Activated naive CD4-positive, alpha-beta T cell treated with Interleukin-2 at 50 U/mL for 16 hours (primary cell): ENCODE data around the gene LRRC26.
A peak's percentile ranks its signal among the peaks of the same experiment; 100 is the strongest.

Source experiments
- DNase-seq: peaks from one replicate; pipeline ENCODE4 v3.0.0-alpha.2; 2020

LRRC26 gene

DNA sequence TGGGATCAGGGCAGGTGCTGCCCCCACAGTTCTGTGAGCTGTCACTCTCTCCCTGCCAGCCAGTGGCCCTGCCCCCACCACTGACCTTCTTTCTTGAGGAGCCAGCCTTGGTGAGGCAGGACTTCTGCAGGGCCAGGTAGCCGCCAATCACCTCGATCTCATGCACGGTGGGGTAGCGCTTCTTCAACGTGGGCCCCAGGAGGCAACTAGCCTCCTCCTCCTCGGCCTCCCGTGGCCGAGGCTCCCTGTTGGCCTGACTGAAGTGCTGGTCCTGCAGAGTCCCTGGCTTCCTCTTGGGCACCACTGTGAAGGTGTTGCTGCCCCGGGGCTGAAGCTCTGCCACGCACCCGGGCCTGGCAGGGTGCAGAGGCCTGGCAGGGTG, 29.0 kb upstream of the LRRC26 start:
- no peak for DNase-seq

DNA sequence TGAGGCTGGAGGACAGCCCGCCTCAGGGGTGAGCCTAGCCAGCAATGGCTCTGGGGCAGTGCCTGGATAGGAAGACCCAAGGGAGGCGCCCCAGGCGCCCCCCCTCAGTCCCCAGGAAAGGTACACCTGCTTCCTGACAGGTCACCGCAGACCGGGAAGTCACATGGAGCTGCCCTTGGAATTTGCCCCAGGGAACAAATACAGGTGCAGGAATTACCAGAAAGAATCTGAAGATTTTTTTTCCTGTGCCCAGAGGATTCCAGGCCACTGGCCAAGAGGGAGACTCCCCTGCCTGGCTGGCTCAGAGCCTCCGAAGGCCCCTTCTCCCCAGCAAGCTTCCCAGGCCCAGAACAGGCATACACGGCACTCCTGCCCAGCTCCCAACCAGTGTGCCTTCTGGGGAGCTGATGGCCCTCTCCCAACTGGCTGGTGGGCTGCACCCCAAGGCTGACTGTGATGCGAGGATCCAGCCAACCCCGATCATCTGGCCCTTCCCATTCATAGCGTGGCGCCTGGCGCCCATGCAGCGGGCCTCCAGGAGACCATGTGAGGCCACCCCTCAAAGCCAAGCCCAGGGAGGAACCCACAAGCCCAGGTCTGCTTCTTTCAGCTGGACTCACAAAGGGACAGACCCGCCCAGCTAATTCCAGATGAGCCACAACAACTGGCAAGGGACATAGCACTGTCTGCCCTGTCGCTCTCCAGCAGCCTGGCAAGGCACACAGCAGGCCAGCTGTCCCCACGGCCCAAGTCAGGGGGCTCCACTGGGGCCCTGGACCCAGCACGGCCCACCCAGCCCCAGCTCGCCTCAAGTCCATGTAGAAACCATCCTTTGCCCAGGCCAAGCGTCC, 28.4 kb upstream of the LRRC26 start:
- no peak for DNase-seq

DNA sequence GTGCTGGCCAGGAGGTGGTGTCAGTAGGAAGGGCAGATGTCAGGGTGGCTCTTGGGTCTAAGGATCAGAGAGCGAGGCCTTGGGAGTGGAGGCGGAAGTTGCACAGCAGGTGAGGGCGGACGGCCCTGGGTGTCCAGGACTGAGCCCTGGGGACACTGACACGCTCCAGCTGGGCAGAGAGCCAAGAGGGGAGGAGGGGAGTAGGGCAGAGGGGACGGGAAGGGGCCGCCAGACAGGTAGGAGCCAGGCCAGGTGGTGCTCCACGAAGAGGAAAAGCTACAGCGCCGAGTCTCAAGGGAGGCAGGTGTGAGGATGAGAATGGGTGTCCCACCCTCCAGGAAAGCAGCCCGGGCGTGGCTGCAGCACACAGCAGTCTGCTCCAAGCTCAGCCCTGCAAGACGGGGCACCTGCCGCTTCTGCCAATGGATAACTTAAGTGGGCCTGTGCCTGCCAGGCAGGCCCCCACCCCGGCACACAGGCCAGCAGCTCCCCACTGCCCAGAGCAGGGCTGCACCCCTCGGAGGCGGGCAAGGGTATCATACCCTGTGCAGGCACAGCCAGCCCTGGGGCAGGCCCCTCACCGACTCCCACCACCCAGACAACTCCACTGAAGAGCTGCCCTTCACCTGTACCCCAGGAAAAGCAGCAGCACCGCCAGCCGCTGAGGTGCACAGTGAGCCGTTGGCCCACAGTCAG, 25.8 kb upstream of the LRRC26 start:
- no peak for DNase-seq

DNA sequence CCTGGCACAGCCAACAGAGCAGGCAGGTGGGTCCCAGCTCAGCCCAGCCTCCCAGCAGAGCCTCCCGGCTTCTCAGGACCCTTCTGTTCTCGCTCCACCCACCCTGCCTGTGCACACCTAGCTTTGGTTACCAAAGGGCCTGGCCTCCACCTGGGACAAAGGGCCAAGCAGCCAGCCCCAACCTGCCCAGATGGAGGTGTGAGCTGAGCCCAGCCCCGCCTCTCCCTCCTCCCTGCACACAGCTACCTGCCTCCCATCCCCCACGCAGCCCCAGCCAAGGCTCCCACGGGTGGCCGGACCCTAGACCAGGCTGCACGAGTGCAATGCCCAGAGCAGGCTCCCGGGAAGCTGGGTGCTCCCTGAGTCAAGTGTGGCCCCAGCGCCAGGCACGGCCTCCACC, 25.1 kb upstream of the LRRC26 start:
- no peak for DNase-seq

DNA sequence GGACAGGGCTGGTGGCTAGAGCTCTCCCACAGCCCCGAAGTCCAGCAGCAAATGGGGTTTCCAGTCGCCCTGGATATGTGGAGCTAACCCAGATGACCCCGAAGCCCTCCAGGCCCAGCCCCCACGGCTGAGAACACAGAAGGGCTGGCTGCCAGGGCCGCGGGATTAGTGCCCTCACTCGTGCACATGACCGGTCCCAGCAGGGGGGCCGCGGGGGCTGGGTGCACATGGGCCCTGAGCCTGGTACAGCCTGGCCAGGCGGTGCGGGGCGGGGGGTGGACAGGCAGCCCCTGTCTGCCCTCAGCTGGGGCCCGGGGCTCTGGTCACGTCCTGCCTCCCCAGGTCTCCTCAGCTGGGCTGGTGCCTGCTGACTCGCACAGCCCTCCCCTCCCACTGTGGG, 24.5 kb upstream of the LRRC26 start:
- no peak for DNase-seq

DNA sequence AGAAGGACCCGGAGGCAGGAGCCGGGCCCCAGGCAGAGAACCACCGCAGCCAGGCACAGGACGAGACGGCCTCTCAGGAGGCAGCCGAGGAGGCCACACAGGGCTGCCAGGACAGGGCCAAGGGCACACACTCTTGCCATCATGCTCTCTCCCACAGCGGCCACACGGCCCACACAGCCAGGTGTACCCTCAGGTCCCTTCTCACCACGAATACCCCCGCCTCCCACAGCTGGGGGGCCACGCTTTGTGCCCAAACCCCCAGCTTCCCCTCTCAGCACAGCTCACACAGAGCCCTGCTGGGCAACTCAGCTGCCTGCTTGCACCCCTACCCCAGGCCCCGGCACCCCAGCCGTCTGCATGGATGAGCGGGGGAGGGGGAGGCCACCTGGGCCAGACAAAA, 23.9 kb upstream of the LRRC26 start:
- no peak for DNase-seq

DNA sequence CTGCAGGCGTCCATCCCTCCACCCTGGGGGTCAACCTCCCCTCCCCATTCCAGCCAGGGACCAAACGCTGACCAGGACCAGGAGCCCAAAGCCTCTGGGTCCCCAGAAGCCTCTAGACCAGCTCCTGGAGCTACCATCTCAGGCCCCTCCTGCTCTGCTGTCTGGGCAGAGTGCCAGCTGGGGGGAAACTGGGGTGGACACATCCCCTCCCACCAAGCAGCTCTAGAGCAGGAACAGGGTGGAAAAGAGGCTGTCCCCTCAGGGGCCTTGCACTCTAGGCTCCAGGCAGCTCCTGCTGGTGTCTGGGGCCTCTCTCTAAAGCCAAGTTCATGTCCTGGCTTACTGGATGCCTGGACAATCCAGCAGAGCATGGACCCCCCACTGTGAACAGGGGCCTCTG, 23.0 kb upstream of the LRRC26 start:
- DNase-seq, result no peak

DNA sequence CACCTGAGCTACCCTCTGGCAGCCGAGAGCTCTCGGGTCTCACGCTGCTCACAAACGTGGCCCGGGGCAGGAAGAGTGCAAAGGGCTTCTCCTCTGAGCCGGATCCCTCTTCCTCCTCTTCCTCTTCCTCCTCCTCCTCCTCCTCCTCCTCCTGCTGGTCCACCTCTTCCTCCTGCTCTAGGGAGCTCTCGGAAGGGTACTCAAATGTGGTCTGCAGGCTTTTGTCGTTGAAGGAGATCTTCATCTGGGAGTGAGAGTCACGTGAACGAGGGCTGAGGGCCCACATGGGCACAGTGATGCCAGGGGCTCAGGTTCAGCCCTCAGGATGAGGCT, 22.6 kb upstream of the LRRC26 start:
- DNase-seq, result no peak

DNA sequence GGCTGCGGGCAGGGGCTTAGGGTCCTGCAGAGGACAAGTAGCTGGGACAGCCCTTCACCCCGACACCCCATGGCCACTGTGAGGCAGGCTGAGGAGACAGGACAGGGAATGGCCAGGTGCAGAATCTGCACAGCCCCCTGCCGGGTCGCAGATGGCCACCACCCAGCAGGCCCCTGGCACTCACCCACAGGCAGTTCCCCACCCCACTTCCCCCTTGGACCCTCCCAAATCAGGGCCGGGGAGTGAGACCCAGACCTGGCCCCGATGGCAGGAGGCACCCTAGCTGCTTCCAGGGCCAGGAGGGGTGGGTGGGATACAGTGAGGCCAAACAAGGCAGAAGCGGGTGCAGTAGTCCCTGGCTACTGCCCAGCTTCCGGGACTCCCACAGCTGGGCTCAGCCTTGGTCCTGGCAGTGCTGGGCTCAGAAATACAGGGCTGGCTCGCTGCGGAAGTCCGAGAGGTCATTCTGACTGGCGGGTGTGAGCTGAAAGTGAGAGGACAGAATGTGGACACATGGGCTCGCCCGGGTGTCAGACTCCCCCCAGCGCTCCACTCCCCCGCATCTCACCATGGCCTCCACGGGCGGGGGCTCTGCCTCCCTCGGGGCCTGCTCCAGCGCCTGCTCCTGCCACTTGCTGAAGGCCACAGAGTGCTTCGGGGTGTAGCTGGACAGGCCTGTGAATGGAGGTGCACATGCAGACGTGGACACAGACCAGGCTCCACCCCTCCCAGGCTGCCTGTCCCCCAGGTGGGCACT, 22.0 kb upstream of the LRRC26 start:
- DNase-seq, result no peak

DNA sequence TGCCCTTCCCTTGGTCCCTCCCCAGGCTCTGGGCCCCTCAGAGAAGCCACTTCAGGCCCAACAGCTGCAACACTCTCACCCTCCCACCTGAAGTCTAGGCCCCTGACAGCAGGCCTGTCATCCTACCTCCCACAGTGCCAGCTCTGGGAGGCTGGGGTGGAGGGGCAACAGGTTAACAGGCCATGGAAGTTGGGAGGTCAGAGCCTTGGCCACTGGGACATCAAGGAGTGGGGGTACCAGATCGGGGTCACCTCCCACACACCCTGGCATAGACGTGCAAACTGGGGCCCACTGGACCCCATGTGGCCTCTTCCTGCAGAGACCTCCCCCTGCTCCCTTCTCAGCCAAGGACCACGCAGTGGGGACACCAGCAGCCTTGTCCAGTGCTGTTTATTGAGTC, 21.4 kb upstream of the LRRC26 start:
- DNase-seq, result no peak

DNA sequence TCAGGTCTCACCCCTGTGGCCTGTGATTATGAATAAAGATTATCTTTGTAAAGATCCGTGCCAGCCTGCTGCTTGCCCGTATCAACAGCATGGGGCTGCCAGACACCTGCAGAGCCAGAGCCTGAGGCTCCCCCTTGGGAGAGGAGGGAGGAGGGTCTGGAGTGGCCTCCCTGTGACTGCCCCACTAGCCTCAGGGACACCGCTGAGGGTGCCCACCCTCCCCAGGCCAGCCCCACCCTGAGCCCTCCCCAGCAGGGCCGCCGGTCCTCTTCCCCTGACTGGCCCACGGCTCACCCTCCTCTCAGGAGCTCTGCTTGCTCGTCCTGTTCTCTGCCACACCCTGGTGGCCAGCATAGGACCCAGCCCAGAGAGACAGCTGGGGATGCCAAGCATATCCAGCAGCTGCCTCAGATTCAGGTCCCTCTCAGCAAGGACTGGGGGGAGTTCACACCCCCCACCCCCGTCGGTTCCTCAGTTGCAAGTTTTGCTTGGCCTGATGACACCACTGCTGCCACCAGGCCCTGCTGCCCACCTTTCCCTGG, 20.5 kb upstream of the LRRC26 start:
- no peak for DNase-seq

DNA sequence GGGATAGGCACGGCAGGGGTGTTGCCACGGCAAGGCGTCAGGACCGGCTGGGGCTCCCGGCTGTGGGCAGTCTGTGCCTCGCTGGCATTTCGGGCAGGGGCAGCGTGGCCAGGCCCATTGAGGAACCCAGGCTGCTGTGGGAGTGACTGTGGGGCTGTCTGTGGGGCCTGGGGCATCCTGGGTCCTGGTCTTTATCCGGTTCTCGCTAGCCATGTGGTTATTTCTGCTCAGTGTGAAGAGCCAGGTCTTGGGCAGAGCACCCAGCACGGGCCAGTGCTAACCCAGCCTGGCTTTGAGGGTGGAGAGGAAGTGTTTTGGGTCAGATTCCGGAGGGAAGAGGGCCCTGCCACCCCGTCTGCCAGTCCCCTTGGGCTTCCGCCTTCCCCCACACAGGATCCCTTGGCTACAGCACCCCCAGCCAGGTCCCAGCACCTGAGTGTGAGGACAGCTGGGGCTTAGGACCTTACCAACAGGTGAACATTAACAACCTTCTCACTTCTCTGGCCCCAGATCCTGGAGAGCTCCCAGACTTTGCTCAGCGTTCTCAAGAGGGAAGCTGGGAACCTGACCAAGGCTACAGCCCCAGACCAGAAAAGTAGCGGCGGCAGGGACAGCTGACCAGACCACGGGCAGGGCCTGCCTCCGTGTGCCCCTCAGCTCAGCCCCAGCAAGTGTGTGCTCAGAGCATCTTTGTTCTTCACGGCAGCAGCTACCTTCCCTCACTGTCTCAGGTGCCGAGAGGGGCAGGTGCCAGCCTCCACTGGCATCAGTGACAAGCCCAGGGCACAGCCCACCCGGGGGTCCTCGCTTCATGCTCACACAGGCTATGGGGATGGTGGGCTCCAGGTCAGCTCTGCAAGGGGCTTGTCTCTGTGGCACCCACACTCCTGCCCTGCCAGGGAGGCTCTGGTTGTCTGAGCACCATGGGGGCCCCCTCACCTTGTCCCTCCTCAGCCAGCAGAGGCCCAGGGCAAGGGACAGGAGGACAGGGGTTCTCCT, 19.7 kb upstream of the LRRC26 start:
- no peak for DNase-seq

DNA sequence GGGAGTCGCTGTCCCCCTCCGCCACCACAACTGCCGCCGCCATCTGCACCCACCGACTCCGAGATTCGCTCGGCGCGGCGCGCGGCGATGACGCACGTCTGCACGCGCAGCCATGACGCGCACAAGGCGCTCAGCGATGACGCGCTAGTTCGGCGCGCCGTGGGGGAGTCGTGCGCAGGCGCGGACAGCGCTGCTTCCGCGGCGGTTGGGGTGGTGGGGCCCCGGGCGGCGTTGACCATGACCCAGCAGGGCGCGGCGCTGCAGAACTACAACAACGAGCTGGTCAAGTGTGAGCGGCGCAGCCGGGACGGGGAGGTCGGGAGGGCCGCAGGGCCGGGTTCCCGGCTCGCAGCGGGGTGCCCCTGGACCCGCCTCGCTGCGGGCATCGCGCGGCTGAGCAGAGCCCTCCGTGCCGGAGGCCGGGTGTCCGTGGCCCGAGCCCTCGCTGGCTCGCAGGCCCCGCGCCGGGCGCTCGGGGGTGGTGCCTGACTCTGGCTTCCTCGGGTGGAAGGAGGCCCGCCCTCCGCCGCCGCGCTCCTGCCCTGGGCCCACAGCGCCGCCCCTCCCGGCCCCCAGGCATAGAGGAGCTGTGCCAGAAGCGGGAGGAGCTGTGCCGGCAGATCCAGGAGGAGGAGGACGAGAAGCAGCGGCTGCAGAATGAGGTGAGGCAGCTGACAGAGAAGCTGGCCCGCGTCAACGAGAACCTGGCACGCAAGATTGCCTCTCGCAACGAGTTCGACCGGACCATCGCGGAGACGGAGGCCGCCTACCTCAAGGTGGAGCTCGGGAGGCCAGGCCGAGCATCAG, 18.8 kb upstream of the LRRC26 start, which contains the start of the genes ANAPC2 and SSNA1:
Gene ANAPC2, minus strand, starts transcription at position 71 of the 807 bp plus-strand sequence. Its CDS starts 28 bp downstream, at position 43.
Gene SSNA1, plus strand, starts transcription at position 187 of the 807 bp plus-strand sequence. Its CDS starts 51 bp downstream, at position 238.
- peak; percentile 93 for DNase-seq

DNA sequence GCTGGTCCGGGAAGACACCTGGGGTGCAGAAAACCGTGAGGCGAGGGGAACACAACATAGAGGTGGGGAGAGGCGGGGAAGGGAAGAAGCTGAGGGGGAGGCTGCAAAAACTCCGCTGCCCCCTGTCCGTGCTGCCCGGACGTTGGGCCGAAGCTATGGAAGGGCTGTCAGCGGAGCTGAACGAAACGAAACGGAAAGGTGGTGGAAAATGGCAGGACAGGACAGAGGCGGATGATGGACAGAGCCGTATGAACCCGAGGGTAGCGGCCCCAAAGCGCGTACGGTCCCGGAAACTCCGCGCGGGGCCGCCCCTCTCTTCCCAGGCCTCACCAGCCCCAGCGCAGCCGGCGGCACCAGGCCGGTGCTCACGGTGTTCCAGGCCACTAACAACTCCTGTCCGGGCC, 18.2 kb upstream of the LRRC26 start:
- no peak for DNase-seq

DNA sequence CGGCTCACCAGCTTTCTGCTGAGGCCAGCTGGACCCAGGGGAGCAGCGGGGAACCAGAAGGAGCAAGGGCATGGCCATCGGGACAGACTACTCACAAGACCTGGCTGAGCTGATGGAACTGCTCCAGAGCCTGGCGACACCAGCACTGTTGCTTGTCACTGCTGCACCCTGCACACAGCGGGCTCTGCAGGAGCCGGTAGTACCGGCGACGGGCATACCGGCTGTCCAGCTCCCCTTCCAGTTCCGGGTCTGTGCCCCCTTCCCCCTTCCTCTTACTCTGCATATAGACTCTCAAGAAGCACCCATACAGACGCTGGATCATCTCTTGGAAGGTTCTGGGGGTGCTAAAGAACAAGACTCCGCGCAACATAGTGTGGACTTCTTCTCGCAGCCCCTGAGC, 17.5 kb upstream of the LRRC26 start:
- no peak for DNase-seq

DNA sequence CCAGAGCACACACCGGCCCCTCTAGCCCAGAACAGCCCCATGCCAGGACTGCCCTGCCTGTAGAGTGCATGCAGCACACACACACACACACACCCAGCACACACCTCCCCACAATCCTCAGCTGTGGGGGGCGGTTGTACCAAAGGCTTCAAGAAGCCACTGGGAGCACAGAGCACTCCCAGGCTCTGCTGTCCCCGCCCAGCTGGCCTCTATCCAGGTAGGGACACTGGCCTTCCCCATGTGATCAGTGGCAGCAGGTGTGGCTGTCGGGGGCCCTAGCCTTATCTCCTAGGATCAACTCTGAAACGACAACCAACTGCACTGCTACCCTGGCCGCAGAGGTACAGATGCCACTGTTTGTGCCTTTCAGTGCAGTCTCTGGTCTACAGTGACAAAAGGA, 16.5 kb upstream of the LRRC26 start:
- DNase-seq, result no peak

DNA sequence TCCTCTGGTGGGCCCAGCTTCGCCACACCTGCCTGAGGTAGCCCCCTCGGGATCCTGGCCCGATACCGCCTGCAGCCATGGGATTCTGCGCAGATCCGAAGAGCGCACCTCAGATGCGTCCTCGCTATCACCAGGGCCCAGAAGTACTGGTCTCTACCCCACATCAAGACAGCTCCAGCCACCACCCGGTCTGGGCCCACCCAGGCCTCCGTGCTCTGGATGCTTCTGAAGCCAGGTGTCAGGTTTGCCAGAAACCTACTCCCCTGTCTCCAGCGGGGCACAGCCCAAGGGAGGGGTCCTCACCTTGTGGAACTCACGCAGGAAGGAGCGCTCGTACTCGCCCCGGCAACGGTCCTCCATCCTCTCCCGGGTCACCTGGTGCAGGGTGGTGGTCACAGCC, 16.1 kb upstream of the LRRC26 start:
- no peak for DNase-seq

DNA sequence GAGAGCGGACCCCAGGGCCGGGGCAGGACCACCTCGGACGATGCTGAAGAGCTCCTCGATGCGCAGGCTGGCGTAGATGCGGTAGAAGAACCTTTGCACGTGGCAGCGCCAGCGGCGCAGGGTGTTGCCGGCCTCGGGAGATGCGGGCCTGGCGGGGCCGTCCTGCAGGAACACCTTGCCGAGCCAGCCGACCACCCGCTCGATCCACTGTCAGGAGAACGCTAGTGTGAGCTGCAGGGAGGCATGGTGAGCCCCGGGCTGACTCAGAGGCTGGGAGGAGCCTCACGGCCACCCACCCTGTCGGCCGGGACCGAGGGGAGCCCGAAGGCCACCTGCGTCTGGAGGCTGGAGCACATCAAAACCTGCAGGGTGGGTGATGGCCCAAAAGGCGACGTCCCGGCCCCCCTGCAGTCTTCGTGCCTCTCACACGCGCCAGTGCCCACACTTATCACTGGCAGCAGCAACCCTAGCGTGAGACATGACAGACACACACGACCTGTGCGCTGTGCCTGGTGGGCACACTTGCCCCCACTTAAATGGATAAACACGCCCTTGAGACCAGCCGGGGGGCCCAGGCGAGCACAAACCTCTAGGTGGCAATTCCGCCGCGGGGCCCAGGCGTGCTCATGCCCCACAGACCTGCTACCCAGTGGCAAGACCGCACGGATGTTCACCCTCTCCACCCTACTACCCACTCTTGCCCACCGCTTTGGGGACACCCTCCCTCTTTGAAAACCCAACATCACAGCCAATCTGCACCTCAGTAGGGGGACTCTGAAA, 15.2 kb upstream of the LRRC26 start:
- DNase-seq, result no peak

DNA sequence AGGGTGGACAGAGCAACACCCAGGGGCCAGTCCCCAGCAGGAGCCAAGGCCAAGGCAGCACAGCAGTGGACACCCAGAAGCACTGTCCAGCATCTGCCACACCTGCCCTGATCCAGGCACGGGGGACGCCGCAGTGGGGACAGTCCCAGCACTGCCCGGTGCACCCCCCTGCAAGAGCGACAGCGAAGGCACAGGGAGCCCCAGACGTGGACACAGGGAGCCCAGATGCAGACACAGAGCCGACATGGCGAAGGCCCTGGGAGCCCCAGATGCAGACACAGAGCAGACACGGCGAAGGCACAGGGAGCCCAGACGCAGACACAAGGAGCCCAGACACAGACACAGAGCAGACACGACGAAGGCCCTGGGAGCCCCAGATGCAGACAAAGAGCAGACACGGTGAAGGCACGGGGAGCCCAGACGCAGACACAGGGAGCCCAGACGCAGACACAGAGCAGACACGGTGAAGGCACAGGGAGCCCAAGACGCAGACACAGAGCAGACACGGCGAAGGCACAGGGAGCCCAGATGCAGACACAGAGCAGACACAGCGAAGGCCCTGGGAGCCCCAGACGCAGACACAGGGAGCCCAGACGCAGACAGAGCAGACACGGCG, 14.2 kb upstream of the LRRC26 start:
- DNase-seq, result no peak

DNA sequence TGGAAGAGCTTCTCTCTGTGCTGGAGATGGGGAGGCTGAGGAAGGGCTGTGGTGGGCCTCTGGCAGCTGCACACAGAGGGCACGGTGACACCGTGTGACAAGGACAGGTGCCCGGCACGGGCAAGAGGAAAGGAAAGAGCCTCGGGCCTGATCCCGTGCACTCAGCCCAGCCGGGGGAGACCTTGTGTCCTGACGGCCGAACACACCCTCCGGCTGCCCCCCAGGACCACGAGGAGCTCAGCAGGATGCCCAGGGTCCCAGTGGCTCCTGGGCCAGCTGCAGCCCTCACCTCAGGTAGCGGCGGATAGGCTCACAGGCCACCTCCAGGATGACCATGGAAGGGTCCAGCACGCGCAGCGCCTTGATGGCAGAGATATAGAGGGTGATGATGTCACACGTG, 13.0 kb upstream of the LRRC26 start:
- no peak for DNase-seq
